Left ventricle myocardium inferior (tissue), 1 donor: ENCODE results near the gene IL12RB2. TPM values are rescaled to one million over a fixed set of nuclear protein-coding genes. Genes with fewer than 3 reads are reported as not detected.

ENCODE experiments used
- DNase-seq: peaks from one replicate; pipeline ENCODE4 v3.0.0-alpha.2; 2020
- H3K27ac ChIP-seq: fragments of 200-600 bp; replicated peaks from 2 replicates; pipeline ENCODE4 v1.8.0; 2021
- H3K27me3 ChIP-seq: fragments of 200-600 bp; 2 replicates; pipeline ENCODE4 v1.8.0; 2021; ENCODE audit warnings: low read depth
- H3K36me3 ChIP-seq: fragments of 200-600 bp; 2 replicates; pipeline ENCODE4 v1.8.0; 2021
- H3K4me1 ChIP-seq: fragments of 200-600 bp; 2 replicates; pipeline ENCODE4 v1.8.0; 2021
- H3K4me3 ChIP-seq: fragments of 200-600 bp; 2 replicates; pipeline ENCODE4 v1.8.0; 2021; ENCODE audit warnings: mild to moderate bottlenecking, moderate library complexity
- H3K9me3 ChIP-seq: fragments of 200-600 bp; replicated peaks from 2 replicates; pipeline ENCODE4 v1.8.0; 2021
- CTCF ChIP-seq: fragments of 200-600 bp; IDR thresholded peaks from 2 replicates; pipeline ENCODE4 v1.8.0; 2021; ENCODE audit warnings: antibody characterized with exemption, mild to moderate bottlenecking, borderline replicate concordance
- intact Hi-C: fragments of 100-400 bp; cut with micrococcal nuclease; formaldehyde crosslinking; loops from one replicate; pipeline ENCODE4 v1.11.0; 2022
- total RNA-seq: library from RNA; stranded (reverse); fragmentation: NEBNext Ultra II Directional; extraction: Animal tissue kit (Norgen Biotek cat#: 25700); gene quantifications from one replicate; pipeline ENCODE4 v1.2.1, GENCODE V29; 2021
- donor health status: DM: no; HTN: yes; CAD: no; lungs with severe emphysema.

Gene IL12RB2
- total RNA-seq, 1 donor from 2014 or later, result 0.33 TPM

DNA sequence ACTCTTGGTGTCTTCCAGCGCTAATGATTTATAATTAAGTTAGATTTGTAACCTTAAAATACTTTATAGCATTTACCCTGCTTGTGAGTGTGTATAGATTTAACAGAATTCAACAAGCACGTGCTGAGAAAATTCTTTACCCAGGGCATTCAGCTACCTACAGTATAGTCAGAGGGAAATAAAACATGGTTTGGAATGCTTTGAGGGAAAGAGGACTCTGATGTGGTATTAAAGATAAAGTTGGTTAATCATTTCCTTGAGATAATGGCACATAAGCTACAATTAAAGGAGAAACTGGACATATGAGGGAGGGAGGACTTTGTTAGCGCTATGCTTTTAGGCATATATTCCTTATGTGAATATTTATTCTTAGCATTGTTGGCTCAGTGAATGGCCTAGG lies 26.4 kb upstream of the IL12RB2 start:
- Histone ChIP-seq H3K27me3 (no peaks in the 10 kb centered on the region), H3K27ac (no peak overlapping the region), H3K4me1 (no peaks in the 10 kb centered on the region), H3K9me3 (peaks cover 2% of the 10 kb centered on the region), H3K4me3 (no peak overlapping the region), H3K36me3 (no peaks in the 10 kb centered on the region)
- TF ChIP-seq CTCF, result no peak
- intact Hi-C loops, result no loop called here
- DNase-seq, result no peak

GRCh38 chr1:67285780-67286488 lies 21.7 kb upstream of the IL12RB2 start:
- no peak overlapping the region for H3K27ac ChIP-seq
- TF ChIP-seq CTCF, result no peak
- intact Hi-C loops, result no loop called here
- H3K4me1 ChIP-seq, result no peaks in the 10 kb centered on the region
- no peak overlapping the region for H3K4me3 ChIP-seq
- no peaks in the 10 kb centered on the region for H3K9me3 ChIP-seq
- no peak for DNase-seq
- H3K27me3 ChIP-seq, result no peaks in the 10 kb centered on the region
- no peaks in the 10 kb centered on the region for H3K36me3 ChIP-seq

- H3K27ac ChIP-seq, result no peak overlapping the region
- intact Hi-C loops, result no loop called here
- no peak for TF ChIP-seq CTCF
- no peak overlapping the region for H3K4me3 ChIP-seq
- no peaks in the 10 kb centered on the region for H3K4me1 ChIP-seq
- no peaks in the 10 kb centered on the region for H3K36me3 ChIP-seq
- DNase-seq, result no peak
- no peaks in the 10 kb centered on the region for H3K9me3 ChIP-seq
- H3K27me3 ChIP-seq, result no peaks in the 10 kb centered on the region
Observed at GRCh38 chr1:67290236-67290635, 17.4 kb upstream of the IL12RB2 start.

- Histone ChIP-seq H3K36me3 (no peaks in the 10 kb centered on the region), H3K27ac (no peak overlapping the region), H3K27me3 (peaks cover 14% of the 10 kb centered on the region), H3K4me1 (no peaks in the 10 kb centered on the region), H3K4me3 (no peak overlapping the region), H3K9me3 (no peaks in the 10 kb centered on the region)
- DNase-seq, result no peak
- intact Hi-C loops, result no loop called here
- TF ChIP-seq CTCF, result no peak
Observed at GRCh38 chr1:67294836-67295617, 12.6 kb upstream of the IL12RB2 start.

GRCh38 chr1:67298762-67299161 lies 8.9 kb upstream of the IL12RB2 start:
- Histone ChIP-seq H3K27me3 (peaks cover 14% of the 10 kb centered on the region), H3K4me1 (no peaks in the 10 kb centered on the region), H3K36me3 (no peaks in the 10 kb centered on the region), H3K27ac (no peak overlapping the region), H3K9me3 (no peaks in the 10 kb centered on the region), H3K4me3 (no peak overlapping the region)
- no peak for TF ChIP-seq CTCF
- DNase-seq, result no peak
- intact Hi-C loops, result no loop called here
